Effector memory CD8-positive, alpha-beta T cell (primary cell): Measurements from ENCODE around the gene GRIP1.

Experiments used
- ATAC-seq: fragments of 150-1000 bp; cut with Tn5 transposase; replicated peaks from 2 replicates; pipeline ENCODE4 v1.10.0; 2021; ENCODE audit warnings: mild to moderate bottlenecking, moderate library complexity
- DNase-seq, 3 experiments: peaks; one replicate each; pipeline ENCODE4 v3.0.0; 2021
- H3K27ac Mint-ChIP-seq, 2 donors: one replicate each; pipeline ENCODE4 v1.8.0; 2022; ENCODE audit warnings: mild to moderate bottlenecking in 2 of 2, mixed read lengths in 2 of 2, moderate library complexity in 2 of 2
- H3K27me3 Mint-ChIP-seq, 2 donors: one replicate each; pipeline ENCODE4 v1.8.0; 2022; ENCODE audit warnings: mixed read lengths in 2 of 2
- H3K36me3 Mint-ChIP-seq: one replicate; pipeline ENCODE4 v1.8.0; 2022; ENCODE audit warnings: mild to moderate bottlenecking, moderate library complexity, mixed read lengths; ENCODE audit not compliant: insufficient read depth
- H3K4me1 Mint-ChIP-seq, 2 donors: one replicate each; pipeline ENCODE4 v1.8.0; 2022; ENCODE audit warnings: low read depth in 2 of 2, mixed read lengths in 2 of 2
- H3K4me3 Mint-ChIP-seq, 2 donors: one replicate each; pipeline ENCODE4 v1.8.0; 2022; ENCODE audit warnings: mild to moderate bottlenecking in 2 of 2, mixed read lengths in 2 of 2, moderate library complexity in 2 of 2
- H3K9me3 Mint-ChIP-seq, 2 donors: one replicate each; pipeline ENCODE4 v1.8.0; 2022; ENCODE audit warnings: mixed read lengths in 2 of 2

Gene GRIP1

DNA sequence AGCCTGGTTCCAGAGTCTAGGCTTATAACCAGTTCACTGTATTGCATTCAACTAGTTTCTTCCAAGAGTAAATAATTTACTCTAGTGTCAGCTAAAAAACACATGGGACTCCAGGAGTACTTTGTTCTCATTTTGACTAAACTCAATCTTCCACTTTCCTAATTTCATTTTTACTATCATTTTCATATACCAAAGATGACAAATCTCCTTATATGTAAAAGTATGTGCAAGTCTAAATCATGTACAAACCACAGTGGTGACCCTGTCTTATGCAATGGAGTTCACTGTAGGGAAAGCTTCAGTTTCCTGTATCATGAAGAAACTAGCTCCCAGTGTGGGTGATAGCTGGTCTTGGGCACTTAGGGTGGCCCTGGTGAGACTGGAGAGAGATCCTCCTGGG lies 225.0 kb downstream of the GRIP1 start:
- Mint-ChIP-seq H3K9me3 (no peaks in the 10 kb centered on the region), H3K36me3 (no peaks in the 10 kb centered on the region), H3K27me3 (peaks cover 24 to 38% of the 10 kb centered on the region in 2 donors), H3K4me3 (no peak overlapping the region), H3K27ac (no peak overlapping the region), H3K4me1 (no peaks in the 10 kb centered on the region)
- DNase-seq, result no peak
- ATAC-seq, result no peak

DNA sequence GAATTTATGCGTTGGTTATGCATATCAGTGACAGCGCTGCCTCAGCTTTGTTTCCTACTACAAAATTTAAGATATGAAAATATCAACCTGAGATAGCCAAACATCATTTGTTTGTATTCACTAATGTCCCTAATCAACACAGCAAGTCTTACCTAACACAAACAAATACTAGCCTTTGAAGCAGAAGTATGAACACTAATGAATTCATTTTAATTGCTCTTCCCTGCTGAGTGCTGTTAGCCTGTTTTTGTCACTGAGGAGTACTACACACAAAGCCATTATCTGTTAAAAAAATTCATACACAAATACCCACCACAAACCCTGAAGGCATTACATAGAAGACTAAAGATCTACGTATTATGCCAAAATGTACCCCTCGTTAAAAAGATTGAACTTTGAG lies 225.8 kb downstream of the GRIP1 start:
- Mint-ChIP-seq H3K4me3 (no peak overlapping the region), H3K36me3 (no peaks in the 10 kb centered on the region), H3K27me3 (peaks cover 19 to 31% of the 10 kb centered on the region in 2 donors), H3K4me1 (no peaks in the 10 kb centered on the region), H3K9me3 (no peaks in the 10 kb centered on the region), H3K27ac (no peak overlapping the region)
- no peak for DNase-seq
- no peak for ATAC-seq

DNA sequence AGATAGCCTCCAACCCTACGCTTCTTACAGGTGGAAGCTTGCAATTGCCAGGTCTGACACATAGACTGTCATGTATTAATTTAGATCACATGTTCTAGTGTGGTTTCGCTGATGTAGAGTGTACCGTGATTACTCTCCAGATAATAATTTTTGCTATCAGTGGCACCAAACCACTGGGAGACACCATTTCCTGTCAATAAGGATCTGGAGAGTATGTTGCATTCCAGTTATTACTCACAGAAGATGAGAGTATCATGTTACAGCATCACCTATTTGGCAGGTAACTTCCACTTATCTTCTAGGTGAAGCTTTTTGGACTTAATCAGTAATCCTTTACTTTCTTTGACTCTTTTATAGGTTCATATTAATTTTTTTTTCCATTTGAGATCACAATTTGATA lies 229.3 kb downstream of the GRIP1 start:
- ATAC-seq (no peak), DNase-seq (no peak)
- Mint-ChIP-seq H3K9me3 (no peaks in the 10 kb centered on the region), H3K4me1 (no peaks in the 10 kb centered on the region), H3K27me3 (peaks cover 10 to 20% of the 10 kb centered on the region in 2 donors), H3K27ac (no peak overlapping the region), H3K4me3 (no peak overlapping the region), H3K36me3 (no peaks in the 10 kb centered on the region)

DNA sequence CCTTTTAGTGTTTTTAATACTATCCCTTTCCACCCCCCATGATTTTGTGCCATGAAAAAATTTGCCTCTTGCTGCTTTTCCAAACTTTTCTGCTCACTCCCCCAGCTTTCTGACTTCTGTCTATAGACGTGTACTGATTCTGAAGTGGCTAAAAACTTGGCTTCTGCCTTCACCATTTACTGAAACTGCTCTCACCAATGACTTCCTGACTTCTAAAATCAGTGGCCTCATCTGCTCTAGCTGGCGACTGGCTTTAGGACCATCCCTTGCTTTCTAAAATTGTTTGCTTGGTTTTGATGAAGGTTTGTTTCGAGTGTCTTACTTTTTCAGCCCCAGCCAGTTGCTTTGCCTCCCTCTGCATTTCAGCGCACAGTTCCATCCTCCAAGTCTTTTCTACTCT lies 231.2 kb downstream of the GRIP1 start:
- no peak for DNase-seq
- no peaks in the 10 kb centered on the region for H3K4me1 Mint-ChIP-seq
- no peak overlapping the region for H3K27ac Mint-ChIP-seq
- no peaks in the 10 kb centered on the region for H3K36me3 Mint-ChIP-seq
- no peaks in the 10 kb centered on the region for H3K9me3 Mint-ChIP-seq
- no peak overlapping the region for H3K4me3 Mint-ChIP-seq
- H3K27me3 Mint-ChIP-seq, result peaks cover 0 to 11% of the 10 kb centered on the region in 2 donors
- no peak for ATAC-seq

DNA sequence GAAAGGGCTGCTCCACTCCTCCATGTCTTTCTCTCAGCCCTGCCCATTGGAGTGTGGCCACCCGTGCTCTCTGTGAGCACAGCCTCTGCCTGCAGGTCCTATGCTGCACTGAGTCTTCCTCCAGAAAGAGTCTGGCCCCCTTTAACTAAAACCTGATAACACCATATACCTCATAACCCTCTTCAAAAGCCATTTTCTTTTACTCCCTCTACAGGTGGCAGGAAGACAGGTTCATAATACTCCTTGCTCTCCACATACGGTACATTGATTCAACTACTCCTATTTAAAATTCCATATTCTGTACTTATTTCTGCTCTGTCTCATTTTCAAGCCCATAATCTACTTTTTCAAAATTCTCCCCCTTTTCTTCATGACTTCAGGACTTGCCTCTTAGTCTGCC lies 232.6 kb downstream of the GRIP1 start:
- Mint-ChIP-seq H3K36me3 (no peaks in the 10 kb centered on the region), H3K4me1 (no peaks in the 10 kb centered on the region), H3K27me3 (no peaks in the 10 kb centered on the region), H3K9me3 (no peaks in the 10 kb centered on the region), H3K4me3 (no peak overlapping the region), H3K27ac (no peak overlapping the region)
- DNase-seq (no peak), ATAC-seq (no peak)

DNA sequence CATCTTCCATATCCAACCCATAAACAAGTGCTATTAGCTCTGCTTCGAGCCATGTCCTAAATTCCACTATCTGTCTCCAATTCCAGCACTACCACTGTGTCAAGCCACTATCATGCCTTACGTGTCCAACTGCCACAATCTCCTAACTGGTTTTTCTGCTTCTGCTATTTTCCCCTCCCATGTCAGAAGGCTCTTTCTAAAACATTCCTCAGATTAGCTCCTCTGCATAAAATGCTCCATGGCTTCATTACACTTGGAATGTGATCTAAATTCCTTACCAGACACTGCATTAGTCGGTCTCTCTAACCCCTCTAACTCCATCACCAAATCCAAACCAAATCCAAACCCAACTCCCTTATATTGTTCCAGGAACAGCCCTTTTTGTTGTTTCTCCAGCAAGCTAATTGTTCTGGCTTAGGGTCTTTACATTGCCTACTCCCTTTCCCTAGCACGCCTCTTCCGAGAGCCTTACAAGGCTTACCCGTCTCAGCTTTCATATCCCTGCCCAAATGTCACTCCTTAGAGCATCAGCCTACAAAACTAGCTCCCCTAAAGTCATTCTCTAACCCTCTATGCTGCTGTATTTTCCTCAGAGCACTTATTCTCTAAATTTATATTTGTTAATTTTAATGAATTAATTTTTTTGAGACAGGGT lies 236.8 kb downstream of the GRIP1 start:
- DNase-seq (no peak), ATAC-seq (no peak)
- H3K4me3 Mint-ChIP-seq, result no peak overlapping the region
- no peaks in the 10 kb centered on the region for H3K27me3 Mint-ChIP-seq
- H3K36me3 Mint-ChIP-seq, result no peaks in the 10 kb centered on the region
- no peak overlapping the region for H3K27ac Mint-ChIP-seq
- no peaks in the 10 kb centered on the region for H3K9me3 Mint-ChIP-seq
- no peaks in the 10 kb centered on the region for H3K4me1 Mint-ChIP-seq

DNA sequence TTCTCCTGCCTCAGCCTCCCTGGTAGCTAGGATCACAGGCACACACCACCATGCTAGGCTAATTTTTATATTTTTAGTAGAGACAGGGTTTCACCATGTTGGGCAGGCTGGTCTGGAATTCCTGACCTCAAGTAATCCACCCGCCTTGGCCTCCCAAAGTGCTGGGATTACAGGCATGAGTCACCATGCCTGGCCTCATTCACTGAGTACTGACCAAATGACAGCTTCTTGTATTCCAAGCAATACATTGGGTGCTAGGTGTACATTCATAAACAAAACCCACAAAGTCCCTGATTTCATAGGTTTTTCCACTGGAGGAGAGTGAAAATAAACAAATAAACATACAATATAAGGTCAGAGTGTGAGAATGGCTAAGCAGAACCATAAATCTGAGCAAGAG lies 240.3 kb downstream of the GRIP1 start:
- Mint-ChIP-seq H3K27ac (no peak overlapping the region), H3K4me3 (no peak overlapping the region), H3K4me1 (no peaks in the 10 kb centered on the region), H3K36me3 (no peaks in the 10 kb centered on the region), H3K9me3 (no peaks in the 10 kb centered on the region), H3K27me3 (peaks cover 0 to 7% of the 10 kb centered on the region in 2 donors)
- DNase-seq (no peak), ATAC-seq (no peak)

DNA sequence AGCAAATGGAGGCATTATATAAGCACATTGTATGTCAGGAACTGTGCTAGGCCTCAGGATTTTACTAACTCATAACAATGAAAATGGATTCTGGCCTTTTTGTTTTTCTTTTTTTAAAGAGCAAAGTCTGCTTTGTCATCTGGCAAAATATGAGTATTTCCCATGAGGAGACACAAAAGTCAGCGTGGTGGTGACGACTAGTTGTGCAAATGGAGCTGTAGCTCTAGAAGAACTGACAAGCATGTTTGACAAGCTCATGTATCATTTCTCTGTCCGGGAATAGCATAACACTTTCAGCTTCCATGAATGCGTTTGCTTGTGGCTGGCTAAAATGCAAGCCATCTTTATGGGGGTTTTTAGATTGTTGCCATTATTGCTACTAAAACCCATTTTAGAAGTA lies 248.8 kb downstream of the GRIP1 start:
- ATAC-seq (no peak), DNase-seq (no peak)
- no peaks in the 10 kb centered on the region for H3K36me3 Mint-ChIP-seq
- peaks cover 25 to 42% of the 10 kb centered on the region in 2 donors for H3K27me3 Mint-ChIP-seq
- H3K4me3 Mint-ChIP-seq, result no peak overlapping the region
- H3K4me1 Mint-ChIP-seq, result no peaks in the 10 kb centered on the region
- H3K9me3 Mint-ChIP-seq, result peaks cover 0 to under 1% of the 10 kb centered on the region in 2 donors
- H3K27ac Mint-ChIP-seq, result no peak overlapping the region

DNA sequence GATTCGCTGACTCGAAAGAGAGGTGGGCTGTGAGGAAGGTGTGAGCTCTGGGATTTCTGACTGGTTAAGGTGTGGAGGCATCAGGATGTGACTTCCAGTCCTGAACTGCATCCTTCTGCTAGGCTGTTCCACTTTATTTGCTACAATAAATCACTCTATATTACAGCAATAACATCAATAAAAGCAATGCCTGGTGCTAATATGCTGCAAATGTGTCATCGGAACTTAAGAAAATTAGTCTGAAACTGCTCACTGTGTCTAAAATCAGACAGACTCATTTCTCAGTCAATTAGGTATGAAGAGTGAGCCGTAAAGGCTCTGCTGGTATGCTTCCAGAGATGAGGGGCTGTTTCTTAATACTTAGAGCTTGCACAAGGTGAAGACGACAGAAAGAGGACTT lies 250.0 kb downstream of the GRIP1 start:
- Mint-ChIP-seq H3K9me3 (peaks cover 0 to 8% of the 10 kb centered on the region in 2 donors), H3K4me3 (no peak overlapping the region), H3K27ac (no peak overlapping the region), H3K4me1 (no peaks in the 10 kb centered on the region), H3K27me3 (peaks cover 32 to 47% of the 10 kb centered on the region in 2 donors), H3K36me3 (no peaks in the 10 kb centered on the region)
- DNase-seq (no peak), ATAC-seq (no peak)

DNA sequence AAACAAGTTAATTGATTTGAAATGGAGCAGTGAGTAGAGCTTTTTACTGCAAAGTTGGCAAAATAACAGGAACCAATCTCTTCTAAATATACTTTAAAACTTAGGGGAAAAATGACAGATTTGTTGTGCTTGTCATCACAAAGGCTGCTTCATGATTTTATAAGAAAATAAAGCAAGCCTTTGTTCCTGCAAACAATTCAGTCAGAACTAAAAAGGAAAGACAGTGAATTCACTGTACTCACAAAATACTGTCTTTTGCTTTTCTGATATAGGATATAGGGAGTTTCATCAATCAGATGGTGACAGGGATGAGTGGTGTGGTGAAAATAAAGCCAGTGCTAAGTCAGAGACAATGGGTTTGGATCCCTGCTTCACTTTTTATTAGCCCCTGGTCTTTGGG lies 250.6 kb downstream of the GRIP1 start:
- Mint-ChIP-seq H3K27ac (no peak overlapping the region), H3K4me3 (no peak overlapping the region), H3K4me1 (no peaks in the 10 kb centered on the region), H3K9me3 (peaks cover 0 to 8% of the 10 kb centered on the region in 2 donors), H3K36me3 (no peaks in the 10 kb centered on the region), H3K27me3 (peaks cover 32 to 52% of the 10 kb centered on the region in 2 donors)
- no peak for DNase-seq
- ATAC-seq, result no peak

DNA sequence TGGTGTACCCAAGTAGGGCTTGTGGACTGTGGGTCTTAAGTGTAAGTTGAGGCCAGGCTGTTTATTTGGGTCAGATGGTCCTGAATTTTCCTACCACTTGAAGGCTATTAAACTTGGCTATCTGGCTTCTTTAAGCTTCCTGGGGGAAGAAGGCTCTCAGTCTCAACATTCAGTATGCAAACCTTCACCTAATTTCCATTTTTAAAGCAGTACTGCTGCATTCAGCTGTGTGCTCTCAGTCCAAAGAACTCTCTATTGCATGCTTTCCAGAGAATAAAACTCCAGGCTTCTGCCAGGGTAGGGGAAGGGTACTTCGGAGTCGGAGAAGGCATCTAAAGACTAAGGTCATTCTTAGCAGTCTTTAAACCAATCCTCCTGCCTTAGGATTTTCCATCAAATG lies 252.2 kb downstream of the GRIP1 start:
- Mint-ChIP-seq H3K9me3 (peaks cover 0 to 8% of the 10 kb centered on the region in 2 donors), H3K27ac (no peak overlapping the region), H3K4me1 (no peaks in the 10 kb centered on the region), H3K4me3 (no peak overlapping the region), H3K27me3 (peaks cover 32 to 48% of the 10 kb centered on the region in 2 donors), H3K36me3 (no peaks in the 10 kb centered on the region)
- ATAC-seq (no peak), DNase-seq (no peak)

DNA sequence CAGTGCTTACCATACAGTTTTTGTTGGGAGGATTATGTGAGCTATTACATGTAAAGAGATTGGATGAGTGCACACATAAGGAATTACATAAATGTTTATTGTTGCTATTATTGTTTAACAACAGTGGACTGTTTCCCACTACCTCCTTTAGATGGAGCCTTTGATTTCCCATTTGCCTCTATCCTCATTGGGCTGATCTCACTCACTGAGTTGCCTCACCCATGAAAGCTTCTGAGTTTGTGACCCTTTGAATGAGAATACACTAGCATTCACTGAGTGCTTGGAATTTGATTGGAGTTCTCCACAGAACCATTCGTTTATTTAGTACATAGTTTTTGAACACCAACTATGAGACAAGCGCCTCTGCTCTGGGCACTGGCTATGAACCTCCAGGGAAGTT lies 255.6 kb downstream of the GRIP1 start:
- DNase-seq (no peak), ATAC-seq (no peak)
- Mint-ChIP-seq H3K27me3 (peaks cover 24 to 50% of the 10 kb centered on the region in 2 donors), H3K36me3 (no peaks in the 10 kb centered on the region), H3K9me3 (peaks cover 0 to 8% of the 10 kb centered on the region in 2 donors), H3K27ac (no peak overlapping the region), H3K4me3 (no peak overlapping the region), H3K4me1 (no peaks in the 10 kb centered on the region)

DNA sequence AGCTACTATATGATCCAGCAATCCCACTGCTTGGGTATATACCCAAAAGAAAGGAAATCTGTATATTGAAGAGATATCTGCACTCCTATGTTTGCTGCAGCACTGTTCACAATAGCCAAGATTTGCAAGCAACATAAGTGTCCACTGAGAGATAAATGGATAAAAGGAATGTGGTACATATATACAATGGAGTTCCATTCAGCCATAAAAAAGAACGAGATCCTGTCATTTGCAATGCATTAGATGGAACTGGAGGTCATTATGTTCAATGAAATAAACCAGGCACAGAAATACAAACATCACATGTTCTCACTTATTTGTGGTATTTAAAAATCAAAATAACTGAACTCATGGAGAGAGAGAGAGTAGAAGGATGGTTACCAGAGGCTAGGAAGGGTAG lies 260.0 kb downstream of the GRIP1 start:
- H3K27ac Mint-ChIP-seq, result no peak overlapping the region
- ATAC-seq, result no peak
- H3K4me1 Mint-ChIP-seq, result no peaks in the 10 kb centered on the region
- H3K27me3 Mint-ChIP-seq, result peaks cover 40 to 56% of the 10 kb centered on the region in 2 donors
- no peak for DNase-seq
- no peak overlapping the region for H3K4me3 Mint-ChIP-seq
- H3K36me3 Mint-ChIP-seq, result no peaks in the 10 kb centered on the region
- no peaks in the 10 kb centered on the region for H3K9me3 Mint-ChIP-seq

DNA sequence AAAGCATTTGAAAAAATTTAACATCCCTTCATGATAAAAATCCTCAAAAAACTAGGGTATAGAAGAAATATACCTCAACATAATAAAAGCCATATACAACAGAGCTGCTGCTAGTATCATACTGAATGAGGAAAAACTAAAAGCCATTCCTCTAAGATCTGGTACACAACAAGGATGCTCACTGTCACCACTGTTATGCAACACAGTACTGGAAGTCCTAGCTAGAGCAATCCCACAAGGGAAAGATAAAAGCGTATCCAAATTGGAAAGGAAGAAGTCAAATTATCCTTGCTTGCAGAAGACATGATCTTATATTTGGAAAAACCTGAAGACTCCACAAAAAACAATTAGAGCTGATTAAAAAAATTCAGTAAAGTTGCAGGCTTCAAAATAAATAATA lies 261.7 kb downstream of the GRIP1 start:
- no peaks in the 10 kb centered on the region for H3K9me3 Mint-ChIP-seq

More for the DNA sequence above, 261.7 kb downstream of the GRIP1 start:
- no peak for ATAC-seq
- no peak for DNase-seq
- no peaks in the 10 kb centered on the region for H3K4me1 Mint-ChIP-seq
- no peak overlapping the region for H3K27ac Mint-ChIP-seq
- H3K4me3 Mint-ChIP-seq, result no peak overlapping the region
- no peaks in the 10 kb centered on the region for H3K36me3 Mint-ChIP-seq
- peaks cover 52 to 64% of the 10 kb centered on the region in 2 donors for H3K27me3 Mint-ChIP-seq
